HL-60 (cell line): ENCODE results near the gene FN3K.

Source experiments
- DNase-seq, 2 experiments: peaks; one replicate each; pipeline ENCODE4 v3.0.0-alpha.2; 2010 to 2020; ENCODE audit warnings: low read depth in 1 of 2, low spot score in 1 of 2
- H3K27ac ChIP-seq: fragments of 250-450 bp; sonication (Bioruptor Pico); replicated peaks from 2 replicates; pipeline ENCODE4 v1.5.1; 2020; ENCODE audit warnings: mild to moderate bottlenecking, moderate library complexity
- H3K27me3 ChIP-seq: fragments of 250-450 bp; sonication (Bioruptor Pico); 2 replicates; pipeline ENCODE4 v1.5.1; 2021; ENCODE audit warnings: mild to moderate bottlenecking, moderate library complexity; ENCODE audit not compliant: insufficient read depth, poor library complexity, severe bottlenecking
- H3K4me3 ChIP-seq: replicated peaks from 2 replicates; pipeline ENCODE4 v1.5.1; 2011; ENCODE audit warnings: mild to moderate bottlenecking, control low read depth, low read length; ENCODE audit not compliant: insufficient read depth
- GABPA ChIP-seq: IDR thresholded peaks from 2 replicates; pipeline ENCODE4 v1.6.1; 2012; ENCODE audit warnings: low read depth
- POLR2AphosphoS5 ChIP-seq: IDR thresholded peaks from 2 replicates; pipeline ENCODE4 v1.6.1; 2012; ENCODE audit warnings: low read depth
- SPI1 ChIP-seq: IDR thresholded peaks from 2 replicates; pipeline ENCODE4 v1.6.1; 2012; ENCODE audit warnings: low read depth, mild to moderate bottlenecking, borderline replicate concordance
- TF ChIP-seq, protein P1 (sequence below): IDR thresholded peaks from one replicate; pipeline ENCODE4 v1.5.1; 2011; ENCODE audit warnings: low read length, control low read depth, inconsistent platforms; ENCODE audit not compliant: insufficient read depth
- TF ChIP-seq, protein P2 (sequence below): IDR thresholded peaks from 2 replicates; pipeline ENCODE4 v1.6.1; 2012; ENCODE audit warnings: low read depth; ENCODE audit not compliant: insufficient replicate concordance

Gene FN3K

DNA sequence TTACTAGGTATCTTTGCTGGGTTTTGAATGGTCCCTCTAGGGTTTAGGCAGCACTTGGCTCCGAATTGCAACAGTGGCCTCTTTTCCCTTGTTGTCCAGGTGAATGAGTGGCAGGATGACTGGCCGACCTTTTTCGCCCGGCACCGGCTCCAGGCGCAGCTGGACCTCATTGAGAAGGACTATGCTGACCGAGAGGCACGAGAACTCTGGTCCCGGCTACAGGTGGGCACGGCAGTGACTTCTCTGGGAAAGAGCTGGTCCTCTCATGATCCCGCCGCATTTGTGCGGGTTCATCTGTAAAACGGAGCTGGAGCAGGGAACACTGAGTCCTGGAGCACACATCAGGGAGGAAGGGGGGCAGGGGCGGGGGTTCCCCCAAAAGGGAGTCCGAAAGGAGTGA, 13.3 kb downstream of the FN3K start:
- no peak overlapping the region for H3K27ac ChIP-seq
- H3K4me3 ChIP-seq = no peak overlapping the region
- TF ChIP-seq, protein P1, sequence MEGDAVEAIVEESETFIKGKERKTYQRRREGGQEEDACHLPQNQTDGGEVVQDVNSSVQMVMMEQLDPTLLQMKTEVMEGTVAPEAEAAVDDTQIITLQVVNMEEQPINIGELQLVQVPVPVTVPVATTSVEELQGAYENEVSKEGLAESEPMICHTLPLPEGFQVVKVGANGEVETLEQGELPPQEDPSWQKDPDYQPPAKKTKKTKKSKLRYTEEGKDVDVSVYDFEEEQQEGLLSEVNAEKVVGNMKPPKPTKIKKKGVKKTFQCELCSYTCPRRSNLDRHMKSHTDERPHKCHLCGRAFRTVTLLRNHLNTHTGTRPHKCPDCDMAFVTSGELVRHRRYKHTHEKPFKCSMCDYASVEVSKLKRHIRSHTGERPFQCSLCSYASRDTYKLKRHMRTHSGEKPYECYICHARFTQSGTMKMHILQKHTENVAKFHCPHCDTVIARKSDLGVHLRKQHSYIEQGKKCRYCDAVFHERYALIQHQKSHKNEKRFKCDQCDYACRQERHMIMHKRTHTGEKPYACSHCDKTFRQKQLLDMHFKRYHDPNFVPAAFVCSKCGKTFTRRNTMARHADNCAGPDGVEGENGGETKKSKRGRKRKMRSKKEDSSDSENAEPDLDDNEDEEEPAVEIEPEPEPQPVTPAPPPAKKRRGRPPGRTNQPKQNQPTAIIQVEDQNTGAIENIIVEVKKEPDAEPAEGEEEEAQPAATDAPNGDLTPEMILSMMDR = no peak
- TF ChIP-seq POLR2AphosphoS5 (no peak), GABPA (no peak), SPI1 (no peak)
- TF ChIP-seq, protein P2, sequence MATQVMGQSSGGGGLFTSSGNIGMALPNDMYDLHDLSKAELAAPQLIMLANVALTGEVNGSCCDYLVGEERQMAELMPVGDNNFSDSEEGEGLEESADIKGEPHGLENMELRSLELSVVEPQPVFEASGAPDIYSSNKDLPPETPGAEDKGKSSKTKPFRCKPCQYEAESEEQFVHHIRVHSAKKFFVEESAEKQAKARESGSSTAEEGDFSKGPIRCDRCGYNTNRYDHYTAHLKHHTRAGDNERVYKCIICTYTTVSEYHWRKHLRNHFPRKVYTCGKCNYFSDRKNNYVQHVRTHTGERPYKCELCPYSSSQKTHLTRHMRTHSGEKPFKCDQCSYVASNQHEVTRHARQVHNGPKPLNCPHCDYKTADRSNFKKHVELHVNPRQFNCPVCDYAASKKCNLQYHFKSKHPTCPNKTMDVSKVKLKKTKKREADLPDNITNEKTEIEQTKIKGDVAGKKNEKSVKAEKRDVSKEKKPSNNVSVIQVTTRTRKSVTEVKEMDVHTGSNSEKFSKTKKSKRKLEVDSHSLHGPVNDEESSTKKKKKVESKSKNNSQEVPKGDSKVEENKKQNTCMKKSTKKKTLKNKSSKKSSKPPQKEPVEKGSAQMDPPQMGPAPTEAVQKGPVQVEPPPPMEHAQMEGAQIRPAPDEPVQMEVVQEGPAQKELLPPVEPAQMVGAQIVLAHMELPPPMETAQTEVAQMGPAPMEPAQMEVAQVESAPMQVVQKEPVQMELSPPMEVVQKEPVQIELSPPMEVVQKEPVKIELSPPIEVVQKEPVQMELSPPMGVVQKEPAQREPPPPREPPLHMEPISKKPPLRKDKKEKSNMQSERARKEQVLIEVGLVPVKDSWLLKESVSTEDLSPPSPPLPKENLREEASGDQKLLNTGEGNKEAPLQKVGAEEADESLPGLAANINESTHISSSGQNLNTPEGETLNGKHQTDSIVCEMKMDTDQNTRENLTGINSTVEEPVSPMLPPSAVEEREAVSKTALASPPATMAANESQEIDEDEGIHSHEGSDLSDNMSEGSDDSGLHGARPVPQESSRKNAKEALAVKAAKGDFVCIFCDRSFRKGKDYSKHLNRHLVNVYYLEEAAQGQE = no peak
- no peak for DNase-seq
- H3K27me3 ChIP-seq = no peaks in the 10 kb centered on the region

DNA sequence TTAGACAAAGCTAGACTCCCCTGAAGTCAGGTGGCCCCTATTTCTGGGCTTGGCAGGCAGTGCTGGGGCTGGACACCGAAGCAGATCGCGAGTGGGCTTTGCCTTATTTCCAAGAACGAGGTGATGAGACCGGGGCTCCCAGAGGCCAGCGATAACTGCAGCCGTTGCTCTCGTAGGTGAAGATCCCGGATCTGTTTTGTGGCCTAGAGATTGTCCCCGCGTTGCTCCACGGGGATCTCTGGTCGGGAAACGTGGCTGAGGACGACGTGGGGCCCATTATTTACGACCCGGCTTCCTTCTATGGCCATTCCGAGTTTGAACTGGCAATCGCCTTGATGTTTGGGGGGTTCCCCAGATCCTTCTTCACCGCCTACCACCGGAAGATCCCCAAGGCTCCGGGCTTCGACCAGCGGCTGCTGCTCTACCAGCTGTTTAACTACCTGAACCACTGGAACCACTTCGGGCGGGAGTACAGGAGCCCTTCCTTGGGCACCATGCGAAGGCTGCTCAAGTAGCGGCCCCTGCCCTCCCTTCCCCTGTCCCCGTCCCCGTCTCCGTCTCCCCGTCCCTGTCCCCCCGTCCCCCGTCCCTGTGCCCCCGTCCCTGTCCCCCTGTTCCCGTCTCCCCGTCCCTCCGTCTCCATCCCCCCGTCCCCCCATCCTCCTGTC, 15.0 kb downstream of the FN3K start:
- no peak for TF ChIP-seq POLR2AphosphoS5
- DNase-seq = no peak
- H3K27ac ChIP-seq = no peak overlapping the region
- no peak overlapping the region for H3K4me3 ChIP-seq
- no peaks in the 10 kb centered on the region for H3K27me3 ChIP-seq

DNA sequence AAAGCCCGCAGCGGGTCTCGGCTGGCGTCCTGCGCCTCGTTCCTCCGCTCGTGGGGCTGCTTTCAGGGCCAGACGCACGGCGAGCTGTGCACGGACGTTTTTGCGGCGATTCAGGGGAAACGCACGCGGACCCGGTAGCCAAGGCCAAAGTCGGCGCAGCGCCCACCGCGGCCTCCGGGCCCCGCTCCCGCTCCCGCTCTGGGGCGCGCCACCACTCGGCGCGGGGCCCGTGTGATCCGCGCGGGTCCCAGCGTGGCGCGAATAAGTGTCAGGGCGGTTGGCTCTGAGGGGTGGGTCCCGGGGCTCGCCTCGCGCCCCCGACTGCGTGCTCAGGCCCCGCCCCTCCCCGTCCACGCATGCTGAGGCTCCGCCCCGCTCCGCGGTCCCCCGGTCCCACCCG, 15.8 kb downstream of the FN3K start:
- no peak overlapping the region for H3K27ac ChIP-seq
- TF ChIP-seq GABPA = no peak
- TF ChIP-seq, protein P1 = no peak
- TF ChIP-seq SPI1 = no peak
- TF ChIP-seq, protein P2 = no peak
- no peak for TF ChIP-seq POLR2AphosphoS5
- no peaks in the 10 kb centered on the region for H3K27me3 ChIP-seq
- peak in 1 of 2 experiments; percentile 63 for DNase-seq
- peak overlapping the region; percentile 91 for H3K4me3 ChIP-seq

DNA sequence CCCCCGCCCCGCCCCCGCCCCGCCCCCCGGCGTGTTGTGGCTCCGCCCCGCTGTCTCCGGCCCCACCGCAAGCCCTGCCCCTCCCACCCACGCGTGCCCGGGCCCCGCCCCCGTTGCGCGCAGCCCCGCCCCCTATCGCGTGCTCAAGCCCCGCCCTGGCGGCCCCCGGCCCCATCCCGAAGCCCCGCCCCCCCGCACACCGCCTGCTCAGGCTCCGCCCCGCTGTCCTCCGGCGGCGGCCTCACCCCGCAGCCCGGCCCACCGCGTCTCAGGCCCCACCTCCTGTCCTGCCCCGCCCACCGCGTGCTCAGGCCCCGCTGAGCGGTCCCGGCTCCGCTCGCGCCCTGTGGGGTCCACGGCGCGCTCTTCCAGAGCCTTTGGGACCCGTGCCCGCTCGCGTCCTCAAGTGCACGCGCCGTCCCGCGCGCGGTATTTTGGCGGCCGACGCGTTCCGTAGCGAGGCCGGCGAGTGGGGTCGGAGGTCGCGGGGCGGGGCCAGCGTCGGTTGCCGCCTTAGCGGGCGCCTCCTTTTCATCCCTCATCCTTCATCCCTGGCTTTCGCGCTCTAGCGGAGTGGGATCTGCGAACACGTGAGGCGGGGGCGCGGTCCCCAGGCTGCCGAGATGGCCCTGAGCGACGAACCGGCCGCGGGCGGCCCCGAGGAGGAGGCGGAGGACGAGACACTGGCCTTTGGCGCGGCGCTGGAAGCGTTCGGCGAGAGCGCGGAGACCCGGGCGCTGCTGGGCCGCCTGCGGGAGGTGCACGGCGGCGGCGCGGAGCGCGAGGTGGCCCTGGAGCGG, 16.4 kb downstream of the FN3K start, which contains the start of gene TBCD:
TSS of gene TBCD (plus strand) at position 495 of the 800 bp plus-strand sequence. CDS start at position 624, 129 bp downstream.
- H3K27me3 ChIP-seq = no peaks in the 10 kb centered on the region
- TF ChIP-seq POLR2AphosphoS5 (peak; percentile 40; the same call in 1 of the 2 replicates), SPI1 (no peak), GABPA (no peak)
- TF ChIP-seq, protein P1 = no peak
- H3K4me3 ChIP-seq = peak within 1 kb of the TSS; percentile 91
- peak; percentile 78 to 81 for DNase-seq
- H3K27ac ChIP-seq = peak within 1 kb of the TSS; percentile 75
